SK-N-SH treated with all-trans-retinoic acid at 6 μM for 48 hours (cell line): ENCODE data around the gene CCDC178.

Experiments
- BACH2 ChIP-seq: fragments of 250-450 bp; sonication (Bioruptor Pico); IDR thresholded peaks from 2 replicates; pipeline ENCODE4 v1.9.0; 2021; ENCODE audit warnings: mild to moderate bottlenecking, borderline replicate concordance
- CSRNP3 ChIP-seq: fragments of 250-450 bp; sonication (Bioruptor Pico); IDR thresholded peaks from 2 replicates; pipeline ENCODE4 v1.5.1; 2021; ENCODE audit warnings: mild to moderate bottlenecking, moderate library complexity
- GLIS3 ChIP-seq: fragments of 250-450 bp; sonication (Bioruptor Pico); IDR thresholded peaks from 2 replicates; pipeline ENCODE4 v1.5.0; 2020; ENCODE audit warnings: mild to moderate bottlenecking, moderate library complexity
- ISL1 ChIP-seq: fragments of 250-450 bp; sonication (Bioruptor Pico); IDR thresholded peaks from 2 replicates; pipeline ENCODE4 v2.1.2; 2022; ENCODE audit warnings: mild to moderate bottlenecking, moderate library complexity
- PATZ1 ChIP-seq: fragments of 250-450 bp; sonication (Bioruptor Pico); IDR thresholded peaks from 2 replicates; pipeline ENCODE4 v1.8.0; 2020; ENCODE audit warnings: mild to moderate bottlenecking, moderate library complexity, borderline replicate concordance
- RARB ChIP-seq: fragments of 250-450 bp; sonication (Bioruptor Pico); IDR thresholded peaks from 2 replicates; pipeline ENCODE4 v1.8.0; 2021; ENCODE audit warnings: mild to moderate bottlenecking, moderate library complexity
- TCF4 ChIP-seq: fragments of 250-450 bp; sonication (Bioruptor Pico); IDR thresholded peaks from 2 replicates; pipeline ENCODE4 v1.8.0; 2021; ENCODE audit warnings: mild to moderate bottlenecking, moderate library complexity, borderline replicate concordance
- TSHZ2 ChIP-seq: fragments of 250-450 bp; sonication (Bioruptor Pico); IDR thresholded peaks from 2 replicates; pipeline ENCODE4 v1.5.0; 2020; ENCODE audit warnings: mild to moderate bottlenecking, moderate library complexity
- ZC3H10 ChIP-seq: fragments of 250-450 bp; sonication (Bioruptor Pico); IDR thresholded peaks from 2 replicates; pipeline ENCODE4 v1.5.1; 2021; ENCODE audit warnings: mild to moderate bottlenecking, moderate library complexity
- ZFP30 ChIP-seq: fragments of 450-650 bp; formaldehyde crosslinking; IDR thresholded peaks from 2 replicates; pipeline ENCODE4 v1.5.0; 2022; ENCODE audit warnings: mild to moderate bottlenecking, moderate library complexity
- ZNF565 ChIP-seq: fragments of 450-650 bp; formaldehyde crosslinking; conservative IDR thresholded peaks from 2 replicates; pipeline ENCODE4 v1.5.0; 2020; ENCODE audit warnings: low read depth, mild to moderate bottlenecking, moderate library complexity
- ZNF8 ChIP-seq: fragments of 450-650 bp; formaldehyde crosslinking; IDR thresholded peaks from 2 replicates; pipeline ENCODE4 v1.5.0; 2020; ENCODE audit warnings: mild to moderate bottlenecking, moderate library complexity
- TF ChIP-seq, protein P1 (sequence below): fragments of 250-450 bp; sonication (Bioruptor Pico); IDR thresholded peaks from 2 replicates; pipeline ENCODE4 v1.5.1; 2020; ENCODE audit warnings: low read depth, mild to moderate bottlenecking, moderate library complexity

GRCh38 chr18:32899819-32900218 is 540.7 kb downstream of the CCDC178 start:
- TF ChIP-seq PATZ1 (no peak), TSHZ2 (CRISPR knock-in tag) (no peak), BACH2 (CRISPR knock-in tag) (no peak), ZNF8 (CRISPR knock-in tag) (no peak), ZFP30 (no peak), ZC3H10 (no peak), ZNF565 (CRISPR knock-in tag) (no peak), RARB (CRISPR knock-in tag) (no peak), CSRNP3 (CRISPR knock-in tag) (no peak), TCF4 (no peak), ISL1 (CRISPR knock-in tag) (no peak), GLIS3 (CRISPR knock-in tag) (no peak)
- TF ChIP-seq, protein P1, sequence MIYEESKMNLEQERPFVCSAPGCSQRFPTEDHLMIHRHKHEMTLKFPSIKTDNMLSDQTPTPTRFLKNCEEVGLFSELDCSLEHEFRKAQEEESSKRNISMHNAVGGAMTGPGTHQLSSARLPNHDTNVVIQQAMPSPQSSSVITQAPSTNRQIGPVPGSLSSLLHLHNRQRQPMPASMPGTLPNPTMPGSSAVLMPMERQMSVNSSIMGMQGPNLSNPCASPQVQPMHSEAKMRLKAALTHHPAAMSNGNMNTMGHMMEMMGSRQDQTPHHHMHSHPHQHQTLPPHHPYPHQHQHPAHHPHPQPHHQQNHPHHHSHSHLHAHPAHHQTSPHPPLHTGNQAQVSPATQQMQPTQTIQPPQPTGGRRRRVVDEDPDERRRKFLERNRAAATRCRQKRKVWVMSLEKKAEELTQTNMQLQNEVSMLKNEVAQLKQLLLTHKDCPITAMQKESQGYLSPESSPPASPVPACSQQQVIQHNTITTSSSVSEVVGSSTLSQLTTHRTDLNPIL (CRISPR knock-in tag), result no peak
